Lower leg skin (tissue), 3 donors: Measurements from ENCODE around the gene GRIP2.

ENCODE experiments used
- CTCF ChIP-seq, 3 donors: fragments of 450-650 bp; IDR thresholded peaks; one replicate each; pipeline ENCODE4 v1.5.1; 2016; ENCODE audit warnings: antibody characterized with exemption in 3 of 3, mild to moderate bottlenecking in 3 of 3, moderate library complexity in 2 of 3
- POLR2A ChIP-seq, 2 donors: fragments of 450-650 bp; IDR thresholded peaks; one replicate each; pipeline ENCODE4 v1.6.1; 2016 to 2017; ENCODE audit warnings: antibody characterized with exemption in 2 of 2, mild to moderate bottlenecking in 1 of 2, moderate library complexity in 1 of 2

- no peak for TF ChIP-seq CTCF (IDR thresholded peaks at IDR 0.05)
- TF ChIP-seq POLR2A (IDR thresholded peaks at IDR 0.05), result no peak
Measured at GRCh38 chr3:14522129-14522691, 17.9 kb downstream of the GRIP2 start.
